Loucy (cell line): Measurements from ENCODE around the gene SLC22A23.

Experiments used
- H2AFZ ChIP-seq: fragments of 200-600 bp; sonication (generic); 2 replicates; pipeline ENCODE4 v1.6.0; 2016; ENCODE audit warnings: antibody characterized with exemption, mild to moderate bottlenecking, low read length, moderate library complexity
- H3F3A ChIP-seq: fragments of 200-600 bp; 2 replicates; pipeline ENCODE4 v1.6.0; 2016; ENCODE audit warnings: antibody characterized with exemption, low read depth, mild to moderate bottlenecking
- H3K27me3 ChIP-seq: fragments of 200-600 bp; sonication (generic); 2 replicates; pipeline ENCODE4 v1.6.1; 2014; ENCODE audit warnings: low read length, mild to moderate bottlenecking; ENCODE audit not compliant: insufficient read depth, poor library complexity, severe bottlenecking
- H3K36me3 ChIP-seq: fragments of 200-600 bp; sonication (generic); 2 replicates; pipeline ENCODE4 v1.6.1; 2016; ENCODE audit warnings: low read length; ENCODE audit not compliant: insufficient read depth
- H3K4me1 ChIP-seq: fragments of 200-600 bp; sonication (generic); 2 replicates; pipeline ENCODE4 v1.5.1; 2014; ENCODE audit warnings: low read length, mild to moderate bottlenecking; ENCODE audit not compliant: insufficient read depth, poor library complexity, severe bottlenecking
- H3K4me2 ChIP-seq: fragments of 200-600 bp; sonication (generic); 2 replicates; pipeline ENCODE4 v1.6.0; 2014; ENCODE audit warnings: antibody characterized with exemption, low read length, low read depth, mild to moderate bottlenecking; ENCODE audit not compliant: poor library complexity, severe bottlenecking
- H3K4me3 ChIP-seq: fragments of 200-600 bp; sonication (generic); 2 replicates; pipeline ENCODE4 v1.5.1; 2014; ENCODE audit warnings: low read length, mild to moderate bottlenecking, mixed read lengths; ENCODE audit not compliant: poor library complexity, severe bottlenecking
- H3K79me2 ChIP-seq: fragments of 200-600 bp; sonication (generic); 2 replicates; pipeline ENCODE4 v1.6.1; 2014; ENCODE audit warnings: low read length; ENCODE audit not compliant: insufficient read depth
- H3K9ac ChIP-seq: fragments of 200-600 bp; sonication (generic); 2 replicates; pipeline ENCODE4 v1.6.0; 2014; ENCODE audit warnings: mild to moderate bottlenecking, low read depth, low read length, moderate library complexity; ENCODE audit not compliant: poor library complexity, severe bottlenecking
- H3K9me2 ChIP-seq: fragments of 200-600 bp; sonication (generic); replicated peaks from 2 replicates; pipeline ENCODE4 v1.6.1; 2016; ENCODE audit warnings: low read depth, low read length, mixed read lengths
- H3K9me3 ChIP-seq: fragments of 200-600 bp; sonication (generic); 2 replicates; pipeline ENCODE4 v1.6.1; 2014; ENCODE audit warnings: mild to moderate bottlenecking, antibody characterized with exemption, low read length, low read depth; ENCODE audit not compliant: insufficient read depth
- H4K20me1 ChIP-seq: fragments of 200-600 bp; sonication (generic); 2 replicates; pipeline ENCODE4 v1.6.0; 2014; ENCODE audit warnings: antibody characterized with exemption, low read length, mild to moderate bottlenecking; ENCODE audit not compliant: insufficient read depth, poor library complexity, severe bottlenecking
- CTCF ChIP-seq: fragments of 200-600 bp; sonication (generic); conservative IDR thresholded peaks from 2 replicates; pipeline ENCODE4 v1.5.1; 2014; ENCODE audit warnings: mild to moderate bottlenecking, antibody characterized with exemption, low read length
- EZH2phosphoT487 ChIP-seq: fragments of 200-600 bp; IDR thresholded peaks from 2 replicates; pipeline ENCODE4 v1.6.1; 2018; ENCODE audit warnings: antibody characterized with exemption, mild to moderate bottlenecking, moderate library complexity, borderline replicate concordance

SLC22A23 gene

GRCh38 chr6:3473773-3474172 lies 16.9 kb upstream of the SLC22A23 start:
- Histone ChIP-seq H4K20me1 (no peaks in the 10 kb centered on the region), H3K4me3 (no peak overlapping the region), H3K9ac (no peak overlapping the region), H3K9me2 (no peaks in the 10 kb centered on the region), H3K36me3 (no peaks in the 10 kb centered on the region), H3K27me3 (no peaks in the 10 kb centered on the region), H3K4me1 (no peaks in the 10 kb centered on the region), H3K79me2 (no peaks in the 10 kb centered on the region), H3K9me3 (no peaks in the 10 kb centered on the region), H3K4me2 (no peak overlapping the region), H2AFZ (no peak overlapping the region), H3F3A (no peaks in the 10 kb centered on the region)
- TF ChIP-seq CTCF (no peak), EZH2phosphoT487 (no peak)

GRCh38 chr6:3471711-3472110 lies 14.9 kb upstream of the SLC22A23 start:
- Histone ChIP-seq H3K27me3 (no peaks in the 10 kb centered on the region), H3K9me3 (no peaks in the 10 kb centered on the region), H3K36me3 (no peaks in the 10 kb centered on the region), H3K79me2 (no peaks in the 10 kb centered on the region), H3K4me3 (no peak overlapping the region), H4K20me1 (no peaks in the 10 kb centered on the region), H3K9me2 (no peaks in the 10 kb centered on the region), H3K4me1 (no peaks in the 10 kb centered on the region), H2AFZ (no peak overlapping the region), H3F3A (no peaks in the 10 kb centered on the region), H3K9ac (no peak overlapping the region), H3K4me2 (no peak overlapping the region)
- no peak for TF ChIP-seq EZH2phosphoT487
- TF ChIP-seq CTCF, result no peak

DNA sequence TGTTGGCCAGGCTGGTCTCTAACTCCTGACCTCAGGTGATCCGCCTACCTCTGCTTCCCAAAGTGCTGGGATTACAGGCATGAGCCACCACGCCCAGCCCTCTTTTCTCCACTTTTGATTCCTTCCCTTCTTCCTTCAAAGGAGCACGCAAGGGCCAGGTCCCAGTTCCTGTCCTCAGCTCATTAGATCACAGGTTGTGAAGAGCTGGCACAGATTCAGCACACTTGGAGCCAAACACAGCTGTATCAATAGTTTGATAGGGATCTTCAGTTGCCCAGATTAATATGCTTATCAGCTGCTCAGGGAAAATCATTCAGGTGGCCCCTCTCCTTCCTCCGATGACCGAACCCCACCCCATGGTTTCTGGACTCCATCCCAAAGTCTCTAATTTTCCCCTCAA lies 14.4 kb upstream of the SLC22A23 start:
- no peak for TF ChIP-seq CTCF
- TF ChIP-seq EZH2phosphoT487, result no peak
- H3K27me3 ChIP-seq, result no peaks in the 10 kb centered on the region
- no peaks in the 10 kb centered on the region for H3K9me3 ChIP-seq
- H3K4me1 ChIP-seq, result no peaks in the 10 kb centered on the region
- H3K9me2 ChIP-seq, result no peaks in the 10 kb centered on the region
- no peak overlapping the region for H3K4me3 ChIP-seq
- no peak overlapping the region for H3K9ac ChIP-seq
- no peaks in the 10 kb centered on the region for H4K20me1 ChIP-seq
- no peaks in the 10 kb centered on the region for H3K36me3 ChIP-seq
- no peak overlapping the region for H3K4me2 ChIP-seq
- H3K79me2 ChIP-seq, result no peaks in the 10 kb centered on the region
- H2AFZ ChIP-seq, result no peak overlapping the region
- H3F3A ChIP-seq, result no peaks in the 10 kb centered on the region
